Subcutaneous adipose tissue (tissue), 4 donors: ENCODE results near the gene TBC1D3L. TPM values are rescaled to one million over a fixed set of nuclear protein-coding genes. Genes with fewer than 3 reads are reported as not detected.
"Not testable (repeated sequence)": the region's sequence is repeated elsewhere in the genome, so short reads cannot be mapped to it uniquely, and the experiment has no call there.

Source experiments
- CTCF ChIP-seq: fragments of 450-650 bp; IDR thresholded peaks from one replicate; pipeline ENCODE4 v1.5.1; 2016; ENCODE audit warnings: low read depth, mild to moderate bottlenecking, control low read depth, antibody characterized with exemption, moderate library complexity
- small RNA-seq: library from RNA; depleted of rRNA; stranded (forward); fragments of <200 nt; gene quantifications from one replicate; pipeline ENCODE3, GENCODE V24; 2016
- total RNA-seq, 4 donors: library from RNA; depleted of rRNA; stranded (reverse); fragments of >200 nt; gene quantifications; one replicate each; pipeline ENCODE4 v1.1.0, GENCODE V29; 2016

TBC1D3L gene
- total RNA-seq = 10 to 100 TPM in 2 of 4 donors, 1 to 10 TPM in 2; 2.8 to 13.3 (median 9.8) TPM

DNA sequence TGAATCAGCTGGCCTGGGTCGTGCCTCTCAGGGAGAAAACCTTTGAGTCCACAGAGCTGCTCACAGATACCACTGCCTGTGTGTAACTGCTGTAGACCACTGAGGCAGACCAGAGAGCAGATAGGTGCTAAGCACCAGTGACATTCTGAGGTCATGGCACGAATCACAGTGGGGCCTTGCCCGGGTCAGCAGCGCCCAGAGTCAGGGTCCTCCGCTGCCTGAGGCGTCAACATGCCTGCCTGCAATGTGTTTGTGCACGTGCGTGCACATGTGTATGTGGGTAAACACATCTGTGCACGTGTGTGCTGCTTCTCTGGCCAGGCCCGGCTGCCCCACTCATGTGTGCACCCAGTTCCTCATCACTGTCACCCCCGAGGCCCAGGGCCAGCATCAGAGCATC is at the start of gene TBC1D3L:
Gene TBC1D3L, minus strand, starts transcription at position 101 of the 400 bp plus-strand sequence. CDS start 1,540 bp downstream, outside the sequence.
- not testable (repeated sequence) for TF ChIP-seq CTCF

DNA sequence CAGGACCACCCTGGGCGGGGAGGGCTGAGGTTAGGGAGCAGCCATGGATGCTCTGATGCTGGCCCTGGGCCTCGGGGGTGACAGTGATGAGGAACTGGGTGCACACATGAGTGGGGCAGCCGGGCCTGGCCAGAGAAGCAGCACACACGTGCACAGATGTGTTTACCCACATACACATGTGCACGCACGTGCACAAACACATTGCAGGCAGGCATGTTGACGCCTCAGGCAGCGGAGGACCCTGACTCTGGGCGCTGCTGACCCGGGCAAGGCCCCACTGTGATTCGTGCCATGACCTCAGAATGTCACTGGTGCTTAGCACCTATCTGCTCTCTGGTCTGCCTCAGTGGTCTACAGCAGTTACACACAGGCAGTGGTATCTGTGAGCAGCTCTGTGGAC is 14.8 kb upstream of the TBC1D3L start, which contains the start of gene TBC1D3D:
Gene TBC1D3D, plus strand, starts transcription at position 301 of the 400 bp plus-strand sequence. CDS start 1,585 bp downstream, outside the sequence.
- not testable (repeated sequence) for TF ChIP-seq CTCF

Small RNA genes within 50 kb of the gene (small RNA-seq; reads per million reads assigned to genes)
- gene RF00001 = not detected

Other genes starting within 250 kb of the TBC1D3L start
- not detected for gene HNF1B, start 244.0 kb downstream of the TBC1D3L start, total RNA-seq
- not detected for gene TBC1D3K, start 64.6 kb downstream of the TBC1D3L start, total RNA-seq
- gene TBC1D3D, start 14.9 kb upstream of the TBC1D3L start, total RNA-seq = not detected
- gene TBC1D3C, start 79.6 kb upstream of the TBC1D3L start, total RNA-seq = not detected
- not detected for gene TBC1D3E, start 138.9 kb upstream of the TBC1D3L start, total RNA-seq
- gene TBC1D3, start 203.5 kb upstream of the TBC1D3L start, total RNA-seq = not detected